GM21717 (cell line): ENCODE data around the gene SALL3.
"Not testable (repeated sequence)": the region's sequence is repeated elsewhere in the genome, so short reads cannot be mapped to it uniquely, and the experiment has no call there.

Source experiments
- ATAC-seq: cut with Tn5 transposase; IDR thresholded peaks from one replicate; pipeline ENCODE4 v1.9.1; 2021; ENCODE audit warnings: mild to moderate bottlenecking, moderate library complexity; ENCODE audit not compliant: unreplicated experiment

SALL3 gene

DNA sequence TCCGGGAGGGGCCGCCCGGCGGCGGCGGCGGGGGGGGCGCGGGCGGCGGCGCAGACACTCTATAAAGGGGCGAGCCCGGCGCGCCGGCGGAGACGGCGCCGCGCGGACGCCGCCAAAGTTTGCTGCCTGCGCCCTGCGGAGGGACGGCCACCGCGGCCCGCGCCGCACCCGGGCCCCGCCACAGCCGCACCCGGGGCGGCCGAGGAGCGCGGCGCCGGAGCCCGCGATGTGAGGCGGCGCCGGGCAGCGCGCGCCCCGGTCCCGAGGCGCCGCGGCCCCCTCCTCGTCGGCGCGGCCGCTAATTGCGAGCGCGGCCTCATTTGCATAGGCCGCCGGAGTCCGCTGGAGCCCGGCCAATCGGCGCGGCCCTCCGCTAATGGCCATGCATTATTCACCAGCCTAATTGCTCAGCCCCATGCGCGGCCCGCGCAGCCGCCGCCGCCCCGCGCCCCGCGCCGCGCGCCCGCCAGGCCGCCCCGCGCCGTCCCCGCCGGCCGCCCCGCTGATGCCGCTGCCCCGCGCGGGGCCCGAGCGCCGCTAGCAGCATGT, at the start of gene SALL3:
Gene SALL3 (plus strand): TSS at position 89 of the 549 bp plus-strand sequence. CDS start 457 bp downstream, at position 546.
- ATAC-seq: no peak

DNA sequence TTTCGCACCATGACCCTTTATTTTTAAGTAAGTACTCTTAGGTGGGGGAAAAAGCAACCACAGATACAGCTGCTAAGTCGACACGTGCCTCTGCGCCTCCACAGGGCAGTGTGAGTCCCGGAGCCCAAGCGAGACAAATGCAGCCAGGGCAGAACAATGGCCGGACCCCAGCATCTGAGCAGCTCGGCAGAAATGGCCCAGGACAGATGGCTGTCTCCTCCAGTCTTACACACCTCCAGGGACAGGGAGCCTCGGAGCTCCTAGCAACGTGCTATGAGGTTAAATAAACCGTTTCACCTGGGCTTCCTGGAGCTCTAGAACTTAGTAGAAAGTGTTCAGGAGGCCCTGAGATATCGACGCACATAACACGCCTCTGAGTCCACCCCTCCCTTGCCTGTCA, 47.3 kb upstream of the SALL3 start:
- no peak for ATAC-seq

DNA sequence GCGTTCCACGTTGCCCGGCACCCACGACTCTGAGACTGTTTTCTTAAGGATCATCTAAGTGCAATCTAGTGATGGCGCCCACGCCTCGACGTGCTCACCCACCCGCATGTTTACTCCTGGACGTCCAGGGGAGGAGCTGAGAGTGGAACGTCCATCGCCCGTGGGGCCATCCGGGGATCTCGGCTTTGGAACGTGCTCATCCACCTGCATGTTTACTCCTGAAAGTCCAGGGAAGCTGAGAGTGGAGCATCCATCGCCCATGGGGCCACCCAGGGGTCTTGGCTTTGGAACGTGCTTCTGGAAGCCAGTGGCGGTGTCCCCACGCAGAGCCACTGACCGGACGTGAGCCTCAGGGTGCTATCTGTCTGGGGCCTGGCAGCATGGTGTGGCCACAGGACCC, 45.6 kb upstream of the SALL3 start:
- ATAC-seq: no peak

DNA sequence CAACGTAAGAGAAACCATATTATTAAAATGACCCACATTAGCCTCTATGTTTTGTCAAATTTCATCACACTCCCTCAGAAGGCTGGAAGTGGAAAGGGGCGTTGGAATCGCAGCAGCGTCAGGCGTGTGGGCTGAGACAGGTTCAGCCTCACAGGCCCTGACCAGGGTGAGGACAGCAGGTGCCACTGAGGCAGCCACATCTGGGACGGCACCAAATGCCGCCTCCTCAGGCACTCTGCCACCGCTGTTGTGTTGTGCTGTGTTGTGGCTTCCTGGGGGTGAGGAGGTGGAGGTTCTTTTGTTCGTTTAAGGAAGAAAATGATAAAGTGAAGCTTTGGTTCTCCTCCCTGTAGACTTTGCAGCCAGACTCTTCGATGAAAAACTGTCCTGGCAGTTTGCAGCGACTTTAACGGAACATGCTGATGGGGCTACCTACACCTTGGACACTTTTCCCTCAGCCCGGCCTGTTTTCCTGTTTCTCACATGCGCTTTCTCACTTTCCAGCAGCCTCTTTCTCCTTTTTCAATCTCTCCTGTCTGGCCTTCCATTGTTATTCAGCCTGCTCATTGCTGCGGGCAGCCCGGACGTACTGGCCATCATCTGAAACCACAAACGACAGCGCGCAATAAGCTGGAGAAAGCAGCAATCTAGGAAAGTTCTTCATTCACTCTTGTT, 44.9 kb upstream of the SALL3 start:
- no peak for ATAC-seq

DNA sequence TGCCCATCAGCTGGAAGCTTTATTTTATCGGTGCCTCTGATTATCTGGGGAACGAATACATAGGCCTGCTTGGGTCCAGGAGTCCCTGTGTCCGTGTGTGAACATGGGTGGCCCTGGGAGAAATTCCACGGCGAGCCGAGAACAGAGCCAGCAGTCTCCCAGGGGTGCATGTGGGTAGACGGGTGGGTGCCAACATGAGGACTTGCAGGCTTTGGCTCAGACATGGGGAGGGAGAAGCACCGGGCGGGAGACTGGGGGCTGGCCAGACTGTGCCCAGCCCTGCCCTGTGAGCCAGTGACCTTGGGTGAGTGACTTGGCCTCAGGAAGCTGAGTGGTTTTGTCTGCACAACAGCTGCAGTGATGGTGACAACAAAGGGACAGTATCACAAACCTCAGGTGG, 44.2 kb upstream of the SALL3 start:
- ATAC-seq: no peak

DNA sequence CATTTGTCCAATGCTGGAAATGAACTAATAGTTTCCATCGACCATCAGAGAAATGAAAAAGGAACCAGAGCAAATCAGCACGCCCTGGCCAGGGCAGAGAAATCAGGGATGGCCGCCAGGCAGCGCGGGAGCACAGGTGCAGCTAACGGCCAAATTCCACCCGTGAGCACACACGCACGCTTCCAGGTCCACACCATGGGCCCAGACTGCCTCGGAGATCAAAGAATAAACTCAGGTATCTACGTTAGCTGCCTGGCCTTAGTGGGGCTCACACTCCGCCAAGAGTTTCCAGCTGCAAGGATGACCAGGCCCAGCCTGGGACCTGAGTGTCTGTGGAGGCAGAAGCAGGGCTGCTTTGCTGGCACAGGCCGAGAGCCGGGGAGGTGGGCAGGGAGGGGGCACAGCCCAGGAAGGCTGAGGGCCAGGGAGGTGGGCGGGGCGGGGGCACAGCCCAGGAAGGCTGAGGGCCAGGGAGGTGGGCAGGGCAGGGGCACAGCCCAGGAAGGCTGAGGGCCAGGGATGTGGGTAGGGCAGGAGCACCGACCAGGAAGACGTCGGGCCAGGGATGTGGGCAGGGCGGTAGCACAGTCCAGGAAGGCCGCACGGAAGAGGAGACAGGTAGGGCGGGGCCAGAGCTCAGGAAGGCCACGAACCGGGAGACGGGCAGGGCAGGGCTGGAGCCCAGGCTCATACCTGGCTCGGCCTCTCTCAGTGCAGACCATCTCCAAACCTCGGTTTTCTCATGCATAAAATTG, 43.2 kb upstream of the SALL3 start:
- no peak for ATAC-seq

DNA sequence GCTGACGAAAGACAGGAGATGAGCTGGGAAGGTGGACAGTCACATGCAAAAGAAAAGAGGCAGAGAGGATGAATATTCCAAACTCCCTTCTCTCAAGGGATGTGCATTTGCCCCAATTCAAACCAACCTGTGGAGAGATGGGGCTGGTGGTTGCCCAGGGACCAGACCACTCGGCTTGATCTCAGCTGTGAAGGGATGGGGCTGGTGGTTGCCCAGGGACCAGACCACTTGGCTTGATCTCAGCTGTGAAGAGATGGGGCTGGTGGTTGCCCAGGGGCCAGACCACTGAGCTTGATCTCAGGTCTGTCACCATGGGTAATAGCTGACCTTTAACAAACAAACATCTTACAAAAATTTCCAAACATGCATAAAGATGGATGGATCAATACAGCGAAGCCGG, 42.5 kb upstream of the SALL3 start:
- no peak for ATAC-seq

DNA sequence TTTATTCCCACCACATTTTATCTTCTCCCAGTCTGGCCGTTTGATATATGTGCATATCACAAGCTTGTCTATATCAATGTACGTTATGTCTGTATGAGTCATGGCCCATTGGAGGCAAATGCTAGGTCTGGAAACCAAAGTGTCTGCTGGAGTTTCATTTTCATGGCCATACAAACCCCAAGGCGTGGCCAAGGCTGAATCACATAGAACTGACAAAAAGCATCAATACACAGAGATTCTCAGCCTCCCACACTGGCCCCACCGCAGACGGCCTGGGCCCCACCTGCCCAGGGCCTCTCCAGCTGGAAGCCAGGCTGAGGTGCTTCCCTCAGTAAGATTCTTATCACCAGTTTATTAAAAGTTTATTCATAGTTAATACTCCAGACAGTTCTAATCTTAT, 40.5 kb upstream of the SALL3 start:
- no peak for ATAC-seq

DNA sequence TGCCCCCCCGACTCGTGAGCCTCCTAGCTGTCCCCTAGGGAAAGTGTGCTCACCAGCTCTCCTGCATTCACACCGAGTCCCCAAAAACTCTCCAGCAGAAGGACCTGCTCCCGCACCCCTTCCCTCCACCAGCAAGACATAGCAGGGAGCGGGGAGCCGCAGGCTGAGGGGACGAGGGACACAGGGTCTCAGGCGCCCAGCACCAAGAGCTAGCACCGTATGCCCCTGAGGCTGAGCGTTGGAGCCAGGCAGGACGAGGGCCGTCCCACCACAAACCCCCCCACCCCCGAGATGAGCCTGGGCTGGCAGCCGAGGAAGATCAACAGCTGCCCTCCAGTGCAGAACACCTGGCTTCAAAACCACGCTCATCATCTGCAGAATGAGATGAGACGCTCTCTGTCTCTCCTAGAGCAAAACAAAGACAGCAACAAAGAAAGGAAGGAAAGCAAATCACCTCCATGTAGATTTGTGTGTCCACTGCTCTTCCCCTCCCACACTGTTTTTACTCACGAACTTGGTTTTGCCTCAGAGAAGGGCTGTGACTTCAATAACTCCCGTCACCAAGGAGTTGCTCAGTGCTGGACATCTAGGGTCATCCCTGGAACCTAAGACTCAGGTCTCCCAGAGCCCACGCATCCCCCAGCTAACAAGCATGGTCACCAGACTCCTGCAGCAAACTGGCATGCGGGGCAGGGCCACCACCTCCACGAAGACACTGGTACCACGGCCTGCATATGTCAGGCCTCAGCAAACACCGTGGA, 39.7 kb upstream of the SALL3 start:
- no peak for ATAC-seq

DNA sequence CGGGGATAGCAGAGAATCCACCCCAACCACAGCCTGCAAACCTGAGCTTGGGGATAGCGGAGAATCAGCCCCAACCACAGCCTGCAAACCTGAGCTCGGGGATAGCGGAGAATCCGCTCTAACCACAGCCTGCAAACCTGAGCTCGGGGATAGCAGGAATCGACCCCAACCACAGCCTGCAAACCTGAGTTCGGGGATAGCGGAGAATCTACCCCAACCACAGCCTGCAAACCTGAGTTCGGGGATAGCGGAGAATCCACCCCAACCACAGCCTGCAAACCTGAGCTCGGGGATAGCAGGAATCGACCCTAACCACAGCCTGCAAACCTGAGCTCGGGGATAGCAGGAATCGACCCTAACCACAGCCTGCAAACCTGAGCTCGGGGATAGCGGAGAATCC, 37.4 kb upstream of the SALL3 start:
- not testable (repeated sequence) for ATAC-seq

DNA sequence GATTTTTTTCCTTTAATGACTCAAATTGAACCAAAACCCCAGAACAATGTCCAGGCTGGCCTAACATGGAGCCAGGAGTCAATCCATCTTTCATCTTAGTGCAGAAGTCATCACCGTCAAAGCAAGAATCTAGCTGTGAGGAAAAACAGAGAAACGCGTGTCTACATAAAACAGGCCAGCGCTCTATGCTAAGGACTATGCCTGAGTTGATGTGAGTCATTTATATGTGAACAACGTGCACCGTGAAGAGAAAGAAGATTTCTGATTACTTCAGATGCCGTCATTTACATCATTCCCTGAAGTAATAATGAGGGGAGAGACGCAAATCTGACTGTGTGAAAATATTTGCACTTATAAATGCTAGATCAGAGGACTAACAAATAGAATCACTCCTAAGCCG, 34.0 kb upstream of the SALL3 start:
- no peak for ATAC-seq

DNA sequence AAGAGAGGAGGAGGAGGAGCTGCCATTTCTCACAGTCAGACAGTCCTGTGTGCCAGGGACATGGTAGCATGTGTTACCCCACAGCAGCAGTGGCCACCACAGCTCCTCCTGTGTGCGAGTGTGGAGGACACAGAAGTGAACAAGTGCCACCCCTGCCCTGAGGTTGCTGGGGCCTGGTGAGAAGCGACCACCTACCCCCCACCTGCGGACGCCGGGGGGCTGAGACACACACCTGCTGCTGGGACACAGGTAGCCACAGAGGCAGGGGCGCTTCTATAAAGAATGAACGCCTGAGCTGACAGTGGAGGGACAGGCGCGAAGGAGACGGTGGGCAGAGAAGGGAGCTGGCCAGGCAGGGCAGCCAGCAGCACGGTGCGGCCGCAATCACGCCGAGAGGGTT, 32.3 kb upstream of the SALL3 start:
- ATAC-seq: no peak

DNA sequence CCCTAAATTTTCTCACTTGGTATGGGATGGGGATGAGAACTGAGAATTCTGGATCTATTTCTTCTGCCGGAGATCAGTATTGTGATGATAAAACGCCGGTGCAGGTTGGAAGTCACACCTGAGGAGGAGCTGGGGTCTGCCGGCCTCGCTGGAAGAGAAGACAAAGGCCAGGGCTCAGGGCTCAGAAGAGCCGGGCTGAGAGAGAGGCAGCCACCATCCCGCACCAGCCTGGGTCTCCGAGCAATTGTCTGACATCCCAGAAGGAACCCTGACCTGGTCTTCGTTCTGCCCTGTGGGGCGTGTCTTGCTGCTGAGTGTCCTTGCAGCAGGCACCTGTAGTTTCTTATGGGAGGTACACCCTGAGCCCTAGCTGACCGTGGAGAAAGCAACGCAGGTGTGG, 31.4 kb upstream of the SALL3 start:
- ATAC-seq: no peak

DNA sequence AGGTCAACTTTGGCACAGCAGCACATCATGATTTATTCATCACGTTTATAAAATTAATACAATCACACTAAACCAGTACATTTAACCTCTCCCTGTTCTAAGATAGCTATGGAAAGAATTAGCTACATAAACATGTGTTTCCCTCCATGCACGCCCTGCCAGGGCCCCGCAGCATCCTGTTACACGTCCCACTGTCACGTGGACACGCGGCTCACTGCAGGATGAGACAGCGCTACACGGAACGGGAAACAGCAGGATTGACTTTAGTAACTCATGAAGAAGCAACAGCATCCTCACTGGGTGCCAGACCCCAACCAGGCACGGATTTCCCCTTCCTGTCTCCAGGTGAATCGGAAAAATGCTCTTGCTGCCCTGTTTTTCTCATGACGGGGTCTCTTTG, 30.9 kb upstream of the SALL3 start:
- no peak for ATAC-seq

DNA sequence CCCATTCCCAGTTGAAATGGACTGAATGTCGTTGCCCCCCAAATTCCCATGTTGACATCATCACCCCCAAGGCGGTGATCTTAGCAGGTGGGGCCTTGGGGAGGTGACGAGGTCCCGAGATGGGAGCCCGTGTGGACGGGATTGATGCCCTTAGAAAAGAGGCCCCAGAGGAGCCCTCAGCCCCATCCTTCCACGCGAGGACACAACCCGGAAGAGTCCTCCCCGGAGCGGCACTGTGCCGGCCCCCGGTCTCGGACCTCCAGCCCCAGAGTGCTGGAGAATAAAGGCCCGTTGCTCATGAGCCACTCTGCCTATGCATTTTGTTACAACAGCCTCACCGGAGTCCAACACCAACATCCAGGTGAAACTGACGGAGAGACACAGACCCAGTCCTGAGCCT, 30.4 kb upstream of the SALL3 start:
- ATAC-seq: no peak

DNA sequence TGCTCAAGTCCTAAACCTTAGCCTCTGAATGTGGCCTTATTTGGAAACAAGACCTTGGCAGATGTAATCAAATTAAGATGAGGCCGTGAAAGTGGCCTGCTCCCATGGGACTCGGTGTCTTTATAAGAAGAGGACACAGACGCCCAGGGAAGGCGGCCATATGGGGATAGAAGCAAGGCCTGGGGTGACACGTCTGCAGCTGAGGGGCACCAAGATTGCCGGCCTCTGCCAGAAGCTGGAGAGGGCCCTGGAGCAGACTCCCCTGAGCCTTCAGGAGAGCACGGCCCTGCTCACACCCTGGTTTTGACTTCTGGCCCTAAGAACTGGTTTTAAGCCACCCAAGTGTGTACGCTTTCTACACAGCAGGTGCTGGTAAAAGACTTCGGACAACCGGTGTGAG, 29.2 kb upstream of the SALL3 start:
- no peak for ATAC-seq

DNA sequence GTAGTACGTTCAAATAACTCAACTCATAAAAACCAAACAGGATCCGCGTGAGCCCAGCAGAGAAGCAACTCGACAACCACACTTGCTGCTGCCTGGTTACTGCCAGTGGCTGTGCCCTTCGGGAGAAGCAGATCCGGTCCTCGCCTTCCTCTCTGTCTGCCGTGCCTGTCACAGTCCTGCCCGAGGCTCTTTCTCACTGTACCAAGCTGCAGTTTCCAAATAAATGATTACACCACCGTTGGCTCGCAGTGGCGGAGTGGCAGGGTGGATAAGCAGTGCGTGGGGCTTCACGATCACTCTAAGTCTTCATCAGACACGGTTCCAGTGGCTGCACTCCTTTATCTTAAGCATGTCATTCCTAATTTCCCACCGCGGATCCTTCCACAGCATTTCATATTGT, 26.1 kb upstream of the SALL3 start:
- ATAC-seq: no peak

DNA sequence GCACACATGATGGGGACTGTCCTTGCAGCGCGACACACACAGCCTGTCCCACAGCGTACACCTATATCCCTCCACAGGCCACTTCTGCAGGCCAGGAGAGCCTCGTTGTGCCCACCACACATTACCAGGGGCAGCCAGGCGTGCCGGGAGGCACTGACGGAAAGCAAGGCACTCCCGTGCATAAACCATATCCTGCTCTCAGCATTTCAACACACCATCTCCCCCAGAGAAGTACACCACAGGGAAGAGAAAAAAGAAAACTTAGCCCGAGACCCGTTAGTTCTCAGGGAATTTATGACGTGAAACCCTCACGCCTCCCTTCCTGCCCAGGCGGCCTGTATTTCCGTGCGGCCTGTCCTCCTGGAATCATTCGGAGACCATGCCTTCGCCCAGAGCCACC, 24.6 kb upstream of the SALL3 start:
- no peak for ATAC-seq

DNA sequence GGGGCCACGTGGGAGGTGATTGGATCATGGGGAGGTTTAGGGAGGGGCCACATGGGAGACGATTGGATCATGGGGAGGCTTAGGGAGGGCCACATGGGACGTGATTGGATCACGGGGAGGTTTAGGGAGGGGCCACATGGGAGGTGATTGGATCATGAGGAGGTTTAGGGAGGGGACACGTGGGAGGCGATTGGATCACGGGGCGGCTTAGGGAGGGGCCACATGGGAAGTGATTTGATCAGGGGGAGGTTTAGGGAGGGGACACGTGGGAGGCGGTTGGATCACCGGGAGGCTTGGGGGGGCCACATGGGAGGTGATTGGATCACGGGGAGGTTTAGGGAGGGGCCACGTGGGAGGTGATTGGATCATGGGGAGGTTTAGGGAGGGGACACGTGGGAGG, 22.5 kb upstream of the SALL3 start:
- no peak for ATAC-seq

DNA sequence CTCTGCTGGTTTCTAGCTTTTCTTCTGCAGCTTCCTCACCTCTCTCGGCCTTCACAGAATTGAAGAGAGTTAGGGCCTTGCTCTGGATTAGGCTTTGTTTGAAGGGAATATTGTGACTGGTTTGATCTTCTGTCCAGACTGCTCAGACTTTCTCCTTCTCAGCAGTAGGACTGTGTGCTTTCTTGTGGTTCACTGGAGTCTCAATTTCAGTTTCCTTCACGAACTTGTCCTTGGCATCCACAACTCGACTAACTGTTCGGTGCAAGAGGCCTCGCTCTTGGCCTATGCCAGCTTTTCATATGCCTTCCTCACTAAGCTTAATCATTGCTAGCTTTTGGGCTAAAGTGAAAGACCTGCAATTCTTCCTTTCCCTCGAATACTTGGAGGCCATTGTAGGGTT, 18.9 kb upstream of the SALL3 start:
- ATAC-seq: no peak

DNA sequence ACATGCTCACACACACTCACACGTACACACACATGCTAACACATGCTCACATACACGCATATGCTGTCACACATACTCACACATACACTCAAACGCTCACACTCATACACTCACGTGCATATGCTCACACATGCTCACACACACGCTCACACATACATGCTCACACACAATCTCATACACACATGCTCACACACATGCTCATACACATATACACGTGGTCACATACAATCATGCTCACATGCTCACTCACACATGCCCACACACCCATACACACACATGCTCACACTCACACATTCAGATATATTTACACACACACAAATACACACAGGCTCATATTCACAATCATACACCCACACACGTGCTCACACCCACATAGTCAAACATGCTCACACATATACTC, 17.5 kb upstream of the SALL3 start:
- ATAC-seq: no peak

DNA sequence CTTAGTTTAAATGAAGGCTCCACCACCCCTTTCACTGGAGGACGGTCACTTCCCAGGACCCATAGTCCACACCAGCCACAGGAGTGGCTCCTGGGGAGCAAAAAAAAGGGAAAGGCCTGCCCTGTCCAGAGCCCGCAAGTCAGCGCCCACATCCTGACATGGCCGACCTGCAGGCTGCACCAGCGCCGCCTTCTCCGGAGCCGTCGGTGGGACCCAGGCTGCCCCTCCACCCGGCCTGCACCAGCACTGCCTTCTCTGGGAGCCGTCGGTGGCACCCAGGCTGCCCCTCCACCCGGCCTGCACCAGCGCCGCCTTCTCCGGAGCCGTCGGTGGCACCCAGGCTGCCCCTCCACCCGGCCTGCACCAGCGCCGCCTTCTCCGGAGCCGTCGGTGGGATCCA, 14.9 kb upstream of the SALL3 start:
- ATAC-seq: not testable (repeated sequence)
